SK-N-SH (cell line): ENCODE data around the gene HMX2.

Source experiments
- CHD2 ChIP-seq: fragments of 150-350 bp; IDR thresholded peaks from 2 replicates; pipeline ENCODE4 v1.6.1; 2018; ENCODE audit warnings: low read length; ENCODE audit not compliant: partially characterized antibody
- POLR2AphosphoS5 ChIP-seq: IDR thresholded peaks from 2 replicates; pipeline ENCODE4 v1.6.1; 2012; ENCODE audit warnings: low read depth, low read length
- TF ChIP-seq, protein P1 (sequence below): IDR thresholded peaks from 2 replicates; pipeline ENCODE4 v1.6.1; 2012; ENCODE audit warnings: mild to moderate bottlenecking, low read depth, low read length, moderate library complexity

DNA sequence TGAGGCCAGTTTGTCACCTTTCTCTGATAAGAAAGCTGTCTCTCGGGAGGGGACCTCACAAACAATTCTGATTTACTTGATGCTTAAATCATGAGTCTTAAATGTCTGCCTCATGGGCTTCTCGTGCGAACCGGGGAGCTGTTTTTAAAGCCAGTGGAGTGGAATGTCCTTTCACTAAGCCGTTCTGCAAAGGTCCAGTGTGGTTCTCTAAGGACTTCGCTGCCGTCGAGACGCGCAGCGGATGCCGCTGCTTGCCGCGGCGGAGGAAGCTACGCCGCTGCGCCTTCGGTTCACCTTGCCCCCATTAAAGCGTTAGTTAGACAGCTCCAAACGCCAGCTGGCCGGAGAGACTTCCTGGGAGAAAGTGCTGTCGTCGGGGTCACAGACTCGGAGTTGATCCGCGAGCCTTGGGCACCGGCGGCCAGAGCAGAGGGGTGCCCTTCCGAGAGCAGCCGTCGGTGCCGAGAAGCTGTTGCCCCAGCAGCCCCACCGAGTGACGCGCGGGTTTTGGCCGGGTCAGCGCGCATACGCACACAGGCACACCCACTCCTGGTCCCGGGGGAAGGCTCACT is 13.5 kb upstream of the HMX2 start:
- TF ChIP-seq CHD2 = no peak
- TF ChIP-seq, protein P1, sequence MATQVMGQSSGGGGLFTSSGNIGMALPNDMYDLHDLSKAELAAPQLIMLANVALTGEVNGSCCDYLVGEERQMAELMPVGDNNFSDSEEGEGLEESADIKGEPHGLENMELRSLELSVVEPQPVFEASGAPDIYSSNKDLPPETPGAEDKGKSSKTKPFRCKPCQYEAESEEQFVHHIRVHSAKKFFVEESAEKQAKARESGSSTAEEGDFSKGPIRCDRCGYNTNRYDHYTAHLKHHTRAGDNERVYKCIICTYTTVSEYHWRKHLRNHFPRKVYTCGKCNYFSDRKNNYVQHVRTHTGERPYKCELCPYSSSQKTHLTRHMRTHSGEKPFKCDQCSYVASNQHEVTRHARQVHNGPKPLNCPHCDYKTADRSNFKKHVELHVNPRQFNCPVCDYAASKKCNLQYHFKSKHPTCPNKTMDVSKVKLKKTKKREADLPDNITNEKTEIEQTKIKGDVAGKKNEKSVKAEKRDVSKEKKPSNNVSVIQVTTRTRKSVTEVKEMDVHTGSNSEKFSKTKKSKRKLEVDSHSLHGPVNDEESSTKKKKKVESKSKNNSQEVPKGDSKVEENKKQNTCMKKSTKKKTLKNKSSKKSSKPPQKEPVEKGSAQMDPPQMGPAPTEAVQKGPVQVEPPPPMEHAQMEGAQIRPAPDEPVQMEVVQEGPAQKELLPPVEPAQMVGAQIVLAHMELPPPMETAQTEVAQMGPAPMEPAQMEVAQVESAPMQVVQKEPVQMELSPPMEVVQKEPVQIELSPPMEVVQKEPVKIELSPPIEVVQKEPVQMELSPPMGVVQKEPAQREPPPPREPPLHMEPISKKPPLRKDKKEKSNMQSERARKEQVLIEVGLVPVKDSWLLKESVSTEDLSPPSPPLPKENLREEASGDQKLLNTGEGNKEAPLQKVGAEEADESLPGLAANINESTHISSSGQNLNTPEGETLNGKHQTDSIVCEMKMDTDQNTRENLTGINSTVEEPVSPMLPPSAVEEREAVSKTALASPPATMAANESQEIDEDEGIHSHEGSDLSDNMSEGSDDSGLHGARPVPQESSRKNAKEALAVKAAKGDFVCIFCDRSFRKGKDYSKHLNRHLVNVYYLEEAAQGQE = no peak
- no peak for TF ChIP-seq POLR2AphosphoS5
